Neural progenitor cell (in vitro differentiated cells): ENCODE data around the gene GPR39.

Source experiments
- CTCF ChIP-seq: fragments of 200-600 bp; sonication (generic); IDR thresholded peaks from 2 replicates; pipeline ENCODE4 v1.5.1; 2017; ENCODE audit warnings: antibody characterized with exemption, mild to moderate bottlenecking
- EZH2phosphoT487 ChIP-seq: fragments of 200-600 bp; sonication (generic); IDR thresholded peaks from 2 replicates; pipeline ENCODE4 v1.6.1; 2017; ENCODE audit warnings: antibody characterized with exemption

GRCh38 chr2:132597831-132598230 lies 181.2 kb downstream of the GPR39 start:
- TF ChIP-seq CTCF (no peak), EZH2phosphoT487 (no peak)
